HepG2 (cell line): ENCODE data around the gene PLAGL2. TPM values are rescaled to one million over a fixed set of nuclear protein-coding genes. Genes with fewer than 3 reads are reported as not detected.

Experiments used
- KLF16 ChIP-seq, 2 experiments: sonication (generic) in 1 of 2; formaldehyde crosslinking in 1 of 2; IDR thresholded peaks; 2 replicates each; pipeline versions ENCODE4 v1.6.1 to v1.8.0; 2016 to 2023; ENCODE audit warnings: missing genetic modification reagents in 2 of 2, missing compliant biosample characterization in 1 of 2
- MEIS1 ChIP-seq: sonication (generic); formaldehyde crosslinking; IDR thresholded peaks from 2 replicates; pipeline ENCODE4 v1.9.0; 2021; ENCODE audit warnings: mild to moderate bottlenecking, missing genetic modification reagents, moderate library complexity, borderline replicate concordance
- NRL ChIP-seq: sonication (generic); formaldehyde crosslinking; IDR thresholded peaks from 2 replicates; pipeline ENCODE4 v1.5.0; 2020; ENCODE audit warnings: missing genetic modification reagents, mild to moderate bottlenecking, moderate library complexity, borderline replicate concordance
- SOX13 ChIP-seq, 3 experiments: fragments of 450-650 bp in 1 of 3; sonication (generic) in 1 of 3; formaldehyde crosslinking in 1 of 3; IDR thresholded peaks in 2 of 3; conservative IDR thresholded peaks in 1 of 3; 2 replicates each; pipeline versions ENCODE4 v1.5.0 to v1.6.1; 2016 to 2020; ENCODE audit warnings: antibody characterized with exemption in 1 of 3, mild to moderate bottlenecking in 1 of 3, missing compliant biosample characterization in 1 of 3, missing genetic modification reagents in 1 of 3, moderate library complexity in 1 of 3
- ZNF652 ChIP-seq: IDR thresholded peaks from 2 replicates; pipeline ENCODE4 v1.6.1; 2016; ENCODE audit warnings: low read depth, borderline replicate concordance
- polyA plus RNA-seq, 8 experiments: library from polyadenylated mRNA; depleted of rRNA in 3 of 8; stranded (reverse) in 7 of 8; unstranded in 1 of 8; fragments of >200 nt; fragmentation: Illumina TruSeq in 4 of 8; extraction: Trizol in 4 of 8; gene quantifications; 2 replicates each; pipeline versions ENCODE4 v1.2.1 to v1.2.3, GENCODE V29; 2011 to 2016; ENCODE audit warnings: low read depth in 4 of 8, missing spikeins in 1 of 8, mixed read lengths in 1 of 8; ENCODE audit not compliant: insufficient read depth in 1 of 8
- total RNA-seq, 5 experiments: library from RNA; depleted of rRNA; stranded (reverse); fragments of >200 nt; fragmentation: Illumina TruSeq; extraction: Trizol; gene quantifications; 2 replicates each; pipeline ENCODE4 v1.2.3, GENCODE V29; 2016; ENCODE audit warnings: low read depth in 1 of 5
- TF ChIP-seq, protein P1 (sequence below): IDR thresholded peaks from 2 replicates; pipeline ENCODE4 v1.6.1; 2016; ENCODE audit warnings: control low read depth
- TF ChIP-seq, protein P2 (sequence below): sonication (generic); formaldehyde crosslinking; IDR thresholded peaks from 2 replicates; pipeline ENCODE4 v1.8.0; 2022; ENCODE audit warnings: missing genetic modification reagents, mild to moderate bottlenecking, inconsistent platforms, borderline replicate concordance
- TF ChIP-seq, protein P3 (sequence below): IDR thresholded peaks from 2 replicates; pipeline ENCODE4 v1.4.0; 2020; ENCODE audit warnings: mild to moderate bottlenecking, missing genetic modification reagents
- TF ChIP-seq, protein P4 (sequence below): sonication (generic); formaldehyde crosslinking; IDR thresholded peaks from 2 replicates; pipeline ENCODE4 v1.8.0; 2022; ENCODE audit warnings: mild to moderate bottlenecking, missing genetic modification reagents; ENCODE audit not compliant: insufficient replicate concordance
- TF ChIP-seq, protein P5 (sequence below): sonication (generic); formaldehyde crosslinking; IDR thresholded peaks from 2 replicates; pipeline ENCODE4 v1.5.1; 2020; ENCODE audit warnings: mild to moderate bottlenecking, missing genetic modification reagents, borderline replicate concordance

Gene PLAGL2
- total and polyA plus RNA-seq, 2 of the 13 experiments (the other 11 are each of a cell fraction or from before 2014, with no cell fraction given), result 15.2 to 15.3 TPM

DNA sequence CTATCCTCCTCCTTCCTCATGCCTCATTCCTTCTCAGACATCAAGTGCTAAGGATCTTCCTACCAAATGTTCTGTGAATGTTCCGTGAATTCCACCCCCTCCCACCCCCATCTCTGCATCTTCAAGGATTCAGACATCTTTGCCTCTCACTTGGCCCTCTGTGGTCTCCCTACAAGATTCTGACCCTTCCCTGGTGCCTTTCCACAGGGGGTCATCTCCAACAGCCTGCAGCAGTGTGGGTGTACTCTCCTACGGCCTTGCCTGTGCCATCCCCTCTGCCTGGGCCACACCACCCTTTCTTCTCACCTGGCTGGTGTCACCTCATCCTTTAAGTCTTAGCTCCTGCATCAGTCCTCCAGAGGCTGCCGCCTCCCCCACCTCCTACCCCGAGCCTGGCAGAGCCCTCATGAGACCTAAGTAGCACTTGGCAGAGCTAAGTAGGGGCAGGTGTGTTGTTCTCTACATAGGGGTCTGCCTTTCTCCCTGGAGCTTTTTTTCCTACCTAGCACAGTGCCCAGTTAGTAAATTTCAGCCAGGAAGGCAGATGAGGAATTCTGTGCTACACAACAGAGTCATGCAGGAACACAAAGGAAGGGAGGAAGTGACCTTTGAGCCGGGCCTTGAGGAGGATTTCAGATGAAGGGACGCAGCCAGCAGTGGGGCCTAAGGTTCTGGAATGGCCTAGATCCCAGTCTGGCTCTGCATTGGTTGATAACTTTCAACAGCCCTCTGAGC lies 55.0 kb downstream of the PLAGL2 start (continued):
- TF ChIP-seq, protein P1, sequence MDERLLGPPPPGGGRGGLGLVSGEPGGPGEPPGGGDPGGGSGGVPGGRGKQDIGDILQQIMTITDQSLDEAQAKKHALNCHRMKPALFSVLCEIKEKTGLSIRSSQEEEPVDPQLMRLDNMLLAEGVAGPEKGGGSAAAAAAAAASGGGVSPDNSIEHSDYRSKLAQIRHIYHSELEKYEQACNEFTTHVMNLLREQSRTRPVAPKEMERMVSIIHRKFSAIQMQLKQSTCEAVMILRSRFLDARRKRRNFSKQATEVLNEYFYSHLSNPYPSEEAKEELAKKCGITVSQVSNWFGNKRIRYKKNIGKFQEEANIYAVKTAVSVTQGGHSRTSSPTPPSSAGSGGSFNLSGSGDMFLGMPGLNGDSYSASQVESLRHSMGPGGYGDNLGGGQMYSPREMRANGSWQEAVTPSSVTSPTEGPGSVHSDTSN (CRISPR knock-in tag), result no peak
- TF ChIP-seq SOX13 (IDR thresholded peaks at IDR 0.05), result no peak
- TF ChIP-seq SOX13 (CRISPR knock-in tag; conservative IDR thresholded peaks at IDR 0.05 in 1 of 2, IDR thresholded peaks at IDR 0.05 in 1 of 2), result peak in 1 of 2 experiments; percentile 61; a peak in 1 of 4 replicates
- TF ChIP-seq, protein P2, sequence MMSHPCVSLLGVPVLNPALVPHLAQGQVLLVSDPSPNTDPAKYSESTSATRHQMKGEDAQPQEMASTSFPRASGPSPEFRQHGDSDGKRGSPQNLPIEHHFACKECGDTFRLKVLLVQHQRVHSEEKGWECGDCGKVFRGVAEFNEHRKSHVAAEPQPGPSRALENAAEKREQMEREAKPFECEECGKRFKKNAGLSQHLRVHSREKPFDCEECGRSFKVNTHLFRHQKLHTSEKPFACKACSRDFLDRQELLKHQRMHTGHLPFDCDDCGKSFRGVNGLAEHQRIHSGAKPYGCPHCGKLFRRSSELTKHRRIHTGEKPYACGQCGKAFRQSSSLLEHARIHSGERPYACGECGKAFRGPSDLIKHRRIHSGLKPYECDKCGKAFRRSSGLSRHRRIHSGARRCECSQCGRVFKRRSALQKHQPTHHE (CRISPR knock-in tag), result no peak
- TF ChIP-seq, protein P3, sequence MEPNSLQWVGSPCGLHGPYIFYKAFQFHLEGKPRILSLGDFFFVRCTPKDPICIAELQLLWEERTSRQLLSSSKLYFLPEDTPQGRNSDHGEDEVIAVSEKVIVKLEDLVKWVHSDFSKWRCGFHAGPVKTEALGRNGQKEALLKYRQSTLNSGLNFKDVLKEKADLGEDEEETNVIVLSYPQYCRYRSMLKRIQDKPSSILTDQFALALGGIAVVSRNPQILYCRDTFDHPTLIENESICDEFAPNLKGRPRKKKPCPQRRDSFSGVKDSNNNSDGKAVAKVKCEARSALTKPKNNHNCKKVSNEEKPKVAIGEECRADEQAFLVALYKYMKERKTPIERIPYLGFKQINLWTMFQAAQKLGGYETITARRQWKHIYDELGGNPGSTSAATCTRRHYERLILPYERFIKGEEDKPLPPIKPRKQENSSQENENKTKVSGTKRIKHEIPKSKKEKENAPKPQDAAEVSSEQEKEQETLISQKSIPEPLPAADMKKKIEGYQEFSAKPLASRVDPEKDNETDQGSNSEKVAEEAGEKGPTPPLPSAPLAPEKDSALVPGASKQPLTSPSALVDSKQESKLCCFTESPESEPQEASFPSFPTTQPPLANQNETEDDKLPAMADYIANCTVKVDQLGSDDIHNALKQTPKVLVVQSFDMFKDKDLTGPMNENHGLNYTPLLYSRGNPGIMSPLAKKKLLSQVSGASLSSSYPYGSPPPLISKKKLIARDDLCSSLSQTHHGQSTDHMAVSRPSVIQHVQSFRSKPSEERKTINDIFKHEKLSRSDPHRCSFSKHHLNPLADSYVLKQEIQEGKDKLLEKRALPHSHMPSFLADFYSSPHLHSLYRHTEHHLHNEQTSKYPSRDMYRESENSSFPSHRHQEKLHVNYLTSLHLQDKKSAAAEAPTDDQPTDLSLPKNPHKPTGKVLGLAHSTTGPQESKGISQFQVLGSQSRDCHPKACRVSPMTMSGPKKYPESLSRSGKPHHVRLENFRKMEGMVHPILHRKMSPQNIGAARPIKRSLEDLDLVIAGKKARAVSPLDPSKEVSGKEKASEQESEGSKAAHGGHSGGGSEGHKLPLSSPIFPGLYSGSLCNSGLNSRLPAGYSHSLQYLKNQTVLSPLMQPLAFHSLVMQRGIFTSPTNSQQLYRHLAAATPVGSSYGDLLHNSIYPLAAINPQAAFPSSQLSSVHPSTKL (CRISPR knock-in tag), result peak; percentile 88
- TF ChIP-seq MEIS1 (CRISPR knock-in tag), result 0 out of 2 replicates have a peak, but pooled peaks have one; percentile 41
- TF ChIP-seq, protein P4, sequence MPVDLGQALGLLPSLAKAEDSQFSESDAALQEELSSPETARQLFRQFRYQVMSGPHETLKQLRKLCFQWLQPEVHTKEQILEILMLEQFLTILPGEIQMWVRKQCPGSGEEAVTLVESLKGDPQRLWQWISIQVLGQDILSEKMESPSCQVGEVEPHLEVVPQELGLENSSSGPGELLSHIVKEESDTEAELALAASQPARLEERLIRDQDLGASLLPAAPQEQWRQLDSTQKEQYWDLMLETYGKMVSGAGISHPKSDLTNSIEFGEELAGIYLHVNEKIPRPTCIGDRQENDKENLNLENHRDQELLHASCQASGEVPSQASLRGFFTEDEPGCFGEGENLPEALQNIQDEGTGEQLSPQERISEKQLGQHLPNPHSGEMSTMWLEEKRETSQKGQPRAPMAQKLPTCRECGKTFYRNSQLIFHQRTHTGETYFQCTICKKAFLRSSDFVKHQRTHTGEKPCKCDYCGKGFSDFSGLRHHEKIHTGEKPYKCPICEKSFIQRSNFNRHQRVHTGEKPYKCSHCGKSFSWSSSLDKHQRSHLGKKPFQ (CRISPR knock-in tag), result no peak
- peak; percentile 31; the same call in 1 of the 2 replicates for TF ChIP-seq NRL (CRISPR knock-in tag)
- TF ChIP-seq ZNF652 (CRISPR knock-in tag), result 0 out of 2 replicates have a peak, but pooled peaks have one; percentile 16
- TF ChIP-seq KLF16 (CRISPR knock-in tag; IDR thresholded peaks at IDR 0.05), result 0 out of 4 replicates have a peak, but pooled peaks of 1 of the 2 experiments have one; percentile 46
- TF ChIP-seq, protein P5, sequence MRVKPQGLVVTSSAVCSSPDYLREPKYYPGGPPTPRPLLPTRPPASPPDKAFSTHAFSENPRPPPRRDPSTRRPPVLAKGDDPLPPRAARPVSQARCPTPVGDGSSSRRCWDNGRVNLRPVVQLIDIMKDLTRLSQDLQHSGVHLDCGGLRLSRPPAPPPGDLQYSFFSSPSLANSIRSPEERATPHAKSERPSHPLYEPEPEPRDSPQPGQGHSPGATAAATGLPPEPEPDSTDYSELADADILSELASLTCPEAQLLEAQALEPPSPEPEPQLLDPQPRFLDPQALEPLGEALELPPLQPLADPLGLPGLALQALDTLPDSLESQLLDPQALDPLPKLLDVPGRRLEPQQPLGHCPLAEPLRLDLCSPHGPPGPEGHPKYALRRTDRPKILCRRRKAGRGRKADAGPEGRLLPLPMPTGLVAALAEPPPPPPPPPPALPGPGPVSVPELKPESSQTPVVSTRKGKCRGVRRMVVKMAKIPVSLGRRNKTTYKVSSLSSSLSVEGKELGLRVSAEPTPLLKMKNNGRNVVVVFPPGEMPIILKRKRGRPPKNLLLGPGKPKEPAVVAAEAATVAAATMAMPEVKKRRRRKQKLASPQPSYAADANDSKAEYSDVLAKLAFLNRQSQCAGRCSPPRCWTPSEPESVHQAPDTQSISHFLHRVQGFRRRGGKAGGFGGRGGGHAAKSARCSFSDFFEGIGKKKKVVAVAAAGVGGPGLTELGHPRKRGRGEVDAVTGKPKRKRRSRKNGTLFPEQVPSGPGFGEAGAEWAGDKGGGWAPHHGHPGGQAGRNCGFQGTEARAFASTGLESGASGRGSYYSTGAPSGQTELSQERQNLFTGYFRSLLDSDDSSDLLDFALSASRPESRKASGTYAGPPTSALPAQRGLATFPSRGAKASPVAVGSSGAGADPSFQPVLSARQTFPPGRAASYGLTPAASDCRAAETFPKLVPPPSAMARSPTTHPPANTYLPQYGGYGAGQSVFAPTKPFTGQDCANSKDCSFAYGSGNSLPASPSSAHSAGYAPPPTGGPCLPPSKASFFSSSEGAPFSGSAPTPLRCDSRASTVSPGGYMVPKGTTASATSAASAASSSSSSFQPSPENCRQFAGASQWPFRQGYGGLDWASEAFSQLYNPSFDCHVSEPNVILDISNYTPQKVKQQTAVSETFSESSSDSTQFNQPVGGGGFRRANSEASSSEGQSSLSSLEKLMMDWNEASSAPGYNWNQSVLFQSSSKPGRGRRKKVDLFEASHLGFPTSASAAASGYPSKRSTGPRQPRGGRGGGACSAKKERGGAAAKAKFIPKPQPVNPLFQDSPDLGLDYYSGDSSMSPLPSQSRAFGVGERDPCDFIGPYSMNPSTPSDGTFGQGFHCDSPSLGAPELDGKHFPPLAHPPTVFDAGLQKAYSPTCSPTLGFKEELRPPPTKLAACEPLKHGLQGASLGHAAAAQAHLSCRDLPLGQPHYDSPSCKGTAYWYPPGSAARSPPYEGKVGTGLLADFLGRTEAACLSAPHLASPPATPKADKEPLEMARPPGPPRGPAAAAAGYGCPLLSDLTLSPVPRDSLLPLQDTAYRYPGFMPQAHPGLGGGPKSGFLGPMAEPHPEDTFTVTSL, result peak; percentile 82
